ENCODE data around the gene DPCD. TPM values are rescaled to one million over a fixed set of nuclear protein-coding genes. Genes with fewer than 3 reads are reported as not detected.

DPCD gene
- total and polyA plus RNA-seq, 2 of the 8 experiments (the other 6 are each of a cell fraction or from before 2014, with no cell fraction given) = 21.2 to 31.4 TPM

GRCh38 chr10:101545898-101546297 is 42.2 kb upstream of the DPCD start:
- Histone ChIP-seq H2BK20ac (ENCODE audit: low read length) (no peak overlapping the region), H4K8ac (ENCODE audit: extremely low read depth, insufficient read depth, low read length) (no peak overlapping the region)

More at GRCh38 chr10:101545898-101546297, 42.2 kb upstream of the DPCD start:
- H3K4me1 ChIP-seq (replicated peaks in 1 of 4; ENCODE audit: control insufficient read depth in 3 of 4, insufficient read depth in 4 of 4, low read length in 3 of 4) = no peaks in the 10 kb centered on the region
- no peaks in the 10 kb centered on the region for H3K27me3 ChIP-seq (replicated peaks in 1 of 4; ENCODE audit: control insufficient read depth in 3 of 4, extremely low read depth in 1 of 4, insufficient read depth in 3 of 4, low read length in 3 of 4)
- no peak overlapping the region for H3K4me2 ChIP-seq (ENCODE audit: insufficient read depth in 1 of 2, low read depth in 2 of 2, low read length in 2 of 2)
- no peak overlapping the region for H3K14ac ChIP-seq (ENCODE audit: insufficient read length)
- no peak overlapping the region for H2AFZ ChIP-seq (ENCODE audit: low read length)
- ChIA-PET POLR2A (ENCODE audit: partially characterized antibody) (no interaction called here), CTCF (ENCODE audit: partially characterized antibody) (interaction anchor here (0.6 to 9.0 kb wide), 10 partner anchors 9 to 252 kb away, joined by 3 to 60 read pairs (median 4); no protein-coding TSS in a partner anchor)
- no peak overlapping the region for H3K27ac ChIP-seq (ENCODE audit: low read depth, low read length)
- no peak overlapping the region for H2BK15ac ChIP-seq (ENCODE audit: low read length)
- no peaks in the 10 kb centered on the region for H3K79me1 ChIP-seq (ENCODE audit: low read depth, low read length)
- H4K5ac ChIP-seq (ENCODE audit: insufficient read length, low read depth, low read length) = no peak overlapping the region
- no peak overlapping the region for H3K18ac ChIP-seq (ENCODE audit: extremely low read depth, low read length)
- no peak for DNase-seq (ENCODE audit: low read depth in 1 of 2, low spot score in 2 of 2)
- no peak for TF ChIP-seq POLR2A (IDR thresholded peaks at IDR 0.05; ENCODE audit: control extremely low read depth in 1 of 2, low read depth in 2 of 2, low read length in 2 of 2)
- no peak for TF ChIP-seq SIN3A (conservative IDR thresholded peaks at IDR 0.05 in 1 of 2, IDR thresholded peaks at IDR 0.05 in 1 of 2; ENCODE audit: low read depth in 1 of 2, low read length in 2 of 2)
- TF ChIP-seq FOSL1 (IDR thresholded peaks at IDR 0.05; ENCODE audit: insufficient read depth, low read depth, low read length) = no peak
- TF ChIP-seq SRF (IDR thresholded peaks at IDR 0.05; ENCODE audit: low read depth, low read length) = no peak
- TF ChIP-seq JUND (IDR thresholded peaks at IDR 0.05; ENCODE audit: low read length) = no peak
- no peak for TF ChIP-seq CBX8 (IDR thresholded peaks at IDR 0.05; ENCODE audit: borderline replicate concordance, low read depth, low read length)
- no peak for TF ChIP-seq GABPA (IDR thresholded peaks at IDR 0.05; ENCODE audit: borderline replicate concordance, insufficient read depth, low read length)
- TF ChIP-seq RAD21 (IDR thresholded peaks at IDR 0.05 in 1 of 2, conservative IDR thresholded peaks at IDR 0.05 in 1 of 2; ENCODE audit: low read depth in 2 of 2, low read length in 2 of 2) = no peak; a peak in 1 of 4 replicates
- no peak for TF ChIP-seq RNF2 (IDR thresholded peaks at IDR 0.05; ENCODE audit: borderline replicate concordance, low read depth, low read length, missing control alignments, poor library complexity, severe bottlenecking)
- H2BK12ac ChIP-seq (ENCODE audit: low read depth, low read length) = no peak overlapping the region
- no peaks in the 10 kb centered on the region for H3K9me3 ChIP-seq (ENCODE audit: insufficient read depth in 2 of 2, low read depth in 1 of 2, low read length in 1 of 2)
- no peak overlapping the region for H3K9ac ChIP-seq (replicated peaks in 1 of 4; ENCODE audit: extremely low read depth in 1 of 4, low read depth in 3 of 4, low read length in 3 of 4)
- no peaks in the 10 kb centered on the region for H4K20me1 ChIP-seq (replicated peaks in 1 of 2; ENCODE audit: control insufficient read depth in 1 of 2, insufficient read depth in 2 of 2, low read length in 2 of 2)
- no peak overlapping the region for H3K4me3 ChIP-seq (ENCODE audit: extremely low read depth in 1 of 4, insufficient read depth in 2 of 4, low read depth in 3 of 4, low read length in 4 of 4)
- H3K23me2 ChIP-seq (ENCODE audit: low read depth, low read length) = no peaks in the 10 kb centered on the region
- H3K79me2 ChIP-seq (ENCODE audit: control insufficient read depth in 1 of 2, insufficient read depth in 2 of 2, low read length in 2 of 2) = no peaks in the 10 kb centered on the region
- no peak overlapping the region for H4K91ac ChIP-seq (replicated peaks; ENCODE audit: insufficient read length, low read length)
- no peak overlapping the region for H2BK120ac ChIP-seq (replicated peaks; ENCODE audit: low read depth, low read length)
- no peaks in the 10 kb centered on the region for H3K36me3 ChIP-seq (ENCODE audit: control insufficient read depth in 2 of 4, insufficient read depth in 4 of 4, low read length in 3 of 4)
- H3K4ac ChIP-seq (replicated peaks; ENCODE audit: insufficient read length, low read depth, low read length) = no peak overlapping the region
- H2BK5ac ChIP-seq (ENCODE audit: low read depth, low read length) = no peak overlapping the region
- no peak overlapping the region for H3K23ac ChIP-seq (ENCODE audit: insufficient read length)
- no peak overlapping the region for H3K56ac ChIP-seq (replicated peaks; ENCODE audit: insufficient read length, low read depth, low read length)
- no peak overlapping the region for H2AK5ac ChIP-seq (ENCODE audit: low read depth, low read length)
- FAIRE-seq = no peak

All from H1 (cell line).